Breast epithelium (tissue), 3 donors: ENCODE results near the gene MFSD12.

Source experiments
- POLR2A ChIP-seq: fragments of 450-650 bp; IDR thresholded peaks from one replicate; pipeline ENCODE4 v1.6.1; 2016; ENCODE audit warnings: antibody characterized with exemption, mild to moderate bottlenecking, moderate library complexity
- TF ChIP-seq, protein P1 (sequence below), 3 donors: fragments of 450-650 bp; IDR thresholded peaks; one replicate each; pipeline ENCODE4 v1.5.1; 2016 to 2017; ENCODE audit warnings: antibody characterized with exemption in 3 of 3, mild to moderate bottlenecking in 3 of 3, moderate library complexity in 3 of 3

DNA sequence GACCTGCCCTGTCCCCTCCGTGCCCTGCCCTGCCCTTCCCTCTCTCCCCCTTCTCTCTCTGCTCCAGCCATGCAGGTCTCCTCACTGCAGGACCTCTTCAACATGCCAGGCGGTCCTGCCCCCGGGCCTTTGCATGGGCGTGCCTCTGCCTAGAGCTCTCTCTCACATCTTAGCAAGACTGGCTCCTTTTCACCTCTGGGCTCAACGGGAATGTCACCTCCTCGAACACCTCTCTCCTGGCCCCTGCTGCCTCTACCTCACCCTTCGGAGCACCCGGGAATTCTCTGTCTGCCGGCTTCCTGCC lies 5.6 kb downstream of the MFSD12 start:
- TF ChIP-seq, protein P1, sequence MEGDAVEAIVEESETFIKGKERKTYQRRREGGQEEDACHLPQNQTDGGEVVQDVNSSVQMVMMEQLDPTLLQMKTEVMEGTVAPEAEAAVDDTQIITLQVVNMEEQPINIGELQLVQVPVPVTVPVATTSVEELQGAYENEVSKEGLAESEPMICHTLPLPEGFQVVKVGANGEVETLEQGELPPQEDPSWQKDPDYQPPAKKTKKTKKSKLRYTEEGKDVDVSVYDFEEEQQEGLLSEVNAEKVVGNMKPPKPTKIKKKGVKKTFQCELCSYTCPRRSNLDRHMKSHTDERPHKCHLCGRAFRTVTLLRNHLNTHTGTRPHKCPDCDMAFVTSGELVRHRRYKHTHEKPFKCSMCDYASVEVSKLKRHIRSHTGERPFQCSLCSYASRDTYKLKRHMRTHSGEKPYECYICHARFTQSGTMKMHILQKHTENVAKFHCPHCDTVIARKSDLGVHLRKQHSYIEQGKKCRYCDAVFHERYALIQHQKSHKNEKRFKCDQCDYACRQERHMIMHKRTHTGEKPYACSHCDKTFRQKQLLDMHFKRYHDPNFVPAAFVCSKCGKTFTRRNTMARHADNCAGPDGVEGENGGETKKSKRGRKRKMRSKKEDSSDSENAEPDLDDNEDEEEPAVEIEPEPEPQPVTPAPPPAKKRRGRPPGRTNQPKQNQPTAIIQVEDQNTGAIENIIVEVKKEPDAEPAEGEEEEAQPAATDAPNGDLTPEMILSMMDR (IDR thresholded peaks at IDR 0.05) = no peak
- TF ChIP-seq POLR2A = no peak
